CD4-positive, alpha-beta T cell treated with Interleukin-17A for 4 hours (primary cell): ENCODE results near the gene EXOSC5.
A peak's percentile ranks its signal among the peaks of the same experiment; 100 is the strongest.
"Not testable (repeated sequence)": the region's sequence is repeated elsewhere in the genome, so short reads cannot be mapped to it uniquely, and the experiment has no call there.

Source experiments
- DNase-seq: peaks from one replicate; pipeline ENCODE4 v3.0.0-alpha.2; 2020; ENCODE audit warnings: mixed read lengths

Gene EXOSC5

DNA sequence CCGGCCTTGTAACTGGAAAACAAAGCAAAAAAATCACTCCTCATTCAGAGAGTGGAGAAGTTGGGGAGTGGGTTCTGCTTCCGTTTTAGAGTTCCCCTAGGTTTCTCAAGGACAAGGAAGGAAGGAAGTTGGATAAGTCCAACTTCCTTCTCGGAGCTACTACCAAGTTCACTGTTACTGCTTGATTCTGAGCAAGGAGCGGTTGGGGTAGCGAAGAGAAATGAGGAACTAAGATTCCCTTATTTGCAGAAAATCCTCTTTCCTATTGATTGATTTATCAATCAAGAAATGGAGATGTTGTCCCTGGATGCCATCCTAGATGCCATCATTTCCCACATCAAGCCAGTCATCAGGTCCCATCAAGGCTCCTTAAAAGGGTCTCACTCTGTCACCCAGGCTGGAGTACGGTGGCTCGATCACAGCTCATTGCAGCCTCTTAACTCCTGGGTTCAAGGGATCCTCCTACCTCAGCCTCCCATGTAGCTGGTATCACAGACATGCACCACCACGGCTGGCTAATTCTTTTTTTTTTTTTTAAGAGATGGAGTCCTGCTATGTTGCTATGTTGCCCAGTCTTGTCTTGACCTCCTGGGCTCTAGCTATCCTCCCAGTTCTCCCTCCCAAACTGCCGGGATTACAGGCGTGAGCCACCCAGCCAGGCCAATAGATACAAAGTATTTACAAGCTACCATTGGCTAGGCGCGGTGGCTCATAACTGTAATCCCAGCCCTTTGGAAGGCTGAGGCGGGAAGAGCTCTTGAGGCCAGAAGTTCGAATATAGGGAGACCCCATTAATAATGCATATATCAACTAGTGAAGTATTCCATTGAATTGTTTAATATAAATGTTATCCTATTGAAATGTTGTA lies 32.4 kb downstream of the EXOSC5 start:
- no peak for DNase-seq

DNA sequence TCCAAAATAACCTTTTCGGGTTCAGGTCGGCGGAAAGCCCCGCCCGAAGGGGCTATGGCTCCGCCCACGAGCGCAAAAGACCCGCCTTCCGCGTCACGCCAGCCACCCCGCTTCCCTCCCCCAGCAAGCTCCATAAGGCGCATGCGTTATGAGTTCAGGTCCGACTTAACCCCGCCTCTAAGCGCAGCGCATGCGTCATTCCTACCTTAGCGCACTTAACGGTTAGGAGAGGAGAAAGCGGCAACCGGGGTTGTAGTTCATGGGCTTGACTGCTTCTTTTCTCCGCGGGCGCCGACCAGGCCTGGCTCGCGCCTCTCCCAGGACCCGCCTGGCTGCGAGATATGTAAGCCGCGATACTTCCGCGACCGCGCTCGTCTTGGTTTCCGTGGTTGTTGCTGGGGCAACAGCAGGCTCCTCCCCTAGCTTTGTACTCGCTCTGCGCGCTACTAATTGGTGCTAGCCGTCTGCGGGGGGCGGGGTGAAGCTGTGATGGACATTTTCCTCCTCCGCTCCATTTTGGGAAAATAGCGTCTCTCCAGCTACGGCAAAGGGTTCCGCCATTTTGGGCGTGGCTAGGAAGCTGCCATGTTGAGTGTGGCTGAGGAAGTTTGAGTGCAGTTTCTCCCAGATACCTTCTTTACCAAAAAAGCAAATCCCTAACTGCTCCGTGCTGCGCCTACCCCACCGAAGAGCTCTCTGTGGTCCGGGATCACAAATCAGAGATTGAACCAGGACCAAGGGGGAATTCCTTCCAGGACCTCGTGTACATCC lies 33.2 kb downstream of the EXOSC5 start, which contains the start of gene B9D2:
Gene B9D2, minus strand, starts transcription at position 397 of the 771 bp plus-strand sequence. CDS start 630 bp downstream, outside the sequence.
- DNase-seq, result peak; percentile 99

DNA sequence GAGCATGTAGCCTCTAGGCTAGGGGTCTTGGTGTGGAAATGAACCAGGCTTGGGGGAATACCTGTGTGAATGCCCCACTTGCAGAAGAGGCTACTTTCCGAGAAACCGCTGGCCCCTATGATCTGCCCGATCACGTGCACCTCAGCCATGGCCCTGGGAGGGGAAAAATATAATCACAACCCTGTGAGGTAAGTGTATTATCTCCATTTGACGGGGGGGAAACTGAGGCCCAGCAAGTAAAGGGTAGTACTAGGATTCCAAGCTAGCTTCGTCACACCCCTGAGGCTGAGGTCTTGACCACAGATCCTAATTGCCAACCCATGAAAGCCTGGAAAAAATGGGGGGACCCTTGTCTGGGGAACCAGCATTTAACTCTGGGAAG lies 33.8 kb downstream of the EXOSC5 start:
- DNase-seq, result no peak

- no peak for DNase-seq
Measured at GRCh38 chr19:41362143-41362847, 34.9 kb downstream of the EXOSC5 start.

DNA sequence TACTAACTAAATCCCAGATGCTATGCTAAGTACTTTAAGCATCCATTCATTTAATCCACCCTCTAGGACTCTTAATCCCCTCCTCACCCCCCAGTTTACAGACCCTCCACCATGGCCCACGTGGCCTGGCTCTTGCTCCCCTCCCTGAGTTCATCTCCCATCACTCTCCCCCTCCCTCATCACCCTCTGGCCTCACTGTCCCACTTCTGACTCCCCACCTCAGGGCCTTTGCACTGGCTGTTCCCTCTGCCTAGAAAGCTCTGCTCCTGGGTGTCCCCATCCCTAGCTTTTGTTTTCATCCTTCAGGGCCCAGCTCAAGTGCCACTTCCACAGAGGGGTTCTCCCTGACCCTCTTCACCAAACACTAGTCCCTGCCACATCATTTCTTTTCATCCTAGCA lies 37.4 kb downstream of the EXOSC5 start:
- no peak for DNase-seq

GRCh38 chr19:41357746-41358145 lies 39.4 kb downstream of the EXOSC5 start:
- no peak for DNase-seq

DNA sequence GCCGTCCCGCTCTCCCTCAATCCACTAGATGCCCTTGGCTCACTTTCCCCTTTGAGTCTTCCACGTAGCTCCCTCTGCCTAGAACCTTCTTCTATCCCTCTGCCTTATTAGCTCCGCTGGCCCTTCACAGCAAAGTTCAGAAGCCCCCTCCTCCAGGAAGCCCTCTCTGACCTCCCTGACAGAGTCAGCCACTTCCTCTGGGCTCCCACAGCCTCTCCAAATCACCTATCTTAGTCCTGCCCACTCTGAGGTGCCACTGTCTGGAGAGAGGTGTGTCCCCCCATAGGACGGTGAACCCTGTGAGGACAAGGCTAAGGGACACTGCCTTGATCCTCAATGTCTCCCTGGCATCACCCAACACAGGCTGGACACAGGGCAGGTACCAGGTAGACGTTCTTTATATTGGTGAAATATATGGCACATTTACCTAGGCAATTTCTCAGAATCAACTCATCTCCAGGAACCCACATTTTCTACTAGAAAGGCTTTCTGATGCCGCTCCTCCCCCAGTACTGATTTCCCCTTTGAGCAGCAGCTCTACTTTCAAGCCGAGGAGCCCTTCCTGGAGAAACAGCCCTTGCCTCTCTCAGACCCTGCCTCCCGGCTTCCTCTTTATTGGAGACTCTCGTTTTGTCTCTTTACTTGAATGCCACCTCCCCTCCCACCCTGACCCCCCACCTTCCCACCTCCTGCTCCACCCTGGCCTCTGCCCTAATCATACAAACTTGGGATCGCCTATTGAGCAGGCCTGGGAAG lies 40.0 kb downstream of the EXOSC5 start:
- peak; percentile 57 for DNase-seq

DNA sequence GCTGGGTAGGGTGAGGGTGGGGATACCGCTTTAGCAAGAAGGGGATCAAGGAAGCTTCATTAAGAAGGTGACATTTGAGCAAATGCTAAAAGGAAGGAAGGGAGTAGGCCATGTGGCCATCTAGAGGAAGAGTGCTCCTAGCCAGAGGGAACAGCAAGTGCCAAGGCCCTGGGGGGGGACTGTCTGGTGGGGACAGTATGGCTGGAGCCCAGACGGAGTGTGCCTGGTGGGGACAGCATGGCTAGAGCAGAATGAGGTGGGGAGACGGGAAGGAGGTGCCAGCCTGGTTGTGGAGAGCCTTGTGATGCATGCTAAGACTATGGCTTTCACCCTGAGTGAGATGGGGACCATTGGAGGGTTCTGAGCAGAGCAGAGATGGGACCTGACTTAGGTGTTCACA lies 41.4 kb downstream of the EXOSC5 start:
- DNase-seq, result no peak

DNA sequence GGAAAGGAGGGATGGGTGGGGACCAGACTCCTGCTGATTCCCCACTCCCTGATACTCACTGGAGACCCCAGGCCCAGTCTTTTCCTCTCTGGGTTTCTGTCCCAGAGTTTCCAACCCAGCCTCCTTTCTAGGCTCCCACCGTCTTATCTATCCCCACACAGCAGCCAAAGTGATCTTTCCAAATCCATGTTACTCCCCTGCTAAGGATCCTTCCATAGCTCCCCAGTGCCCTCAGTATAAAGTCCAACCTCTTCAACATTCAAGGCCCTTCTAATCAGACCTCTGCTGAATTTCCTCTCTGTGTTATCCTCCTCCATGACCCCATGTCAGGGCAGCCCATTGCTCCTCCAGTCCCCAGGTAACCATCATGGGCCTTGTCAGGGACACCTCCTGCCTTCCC lies 42.1 kb downstream of the EXOSC5 start:
- no peak for DNase-seq

DNA sequence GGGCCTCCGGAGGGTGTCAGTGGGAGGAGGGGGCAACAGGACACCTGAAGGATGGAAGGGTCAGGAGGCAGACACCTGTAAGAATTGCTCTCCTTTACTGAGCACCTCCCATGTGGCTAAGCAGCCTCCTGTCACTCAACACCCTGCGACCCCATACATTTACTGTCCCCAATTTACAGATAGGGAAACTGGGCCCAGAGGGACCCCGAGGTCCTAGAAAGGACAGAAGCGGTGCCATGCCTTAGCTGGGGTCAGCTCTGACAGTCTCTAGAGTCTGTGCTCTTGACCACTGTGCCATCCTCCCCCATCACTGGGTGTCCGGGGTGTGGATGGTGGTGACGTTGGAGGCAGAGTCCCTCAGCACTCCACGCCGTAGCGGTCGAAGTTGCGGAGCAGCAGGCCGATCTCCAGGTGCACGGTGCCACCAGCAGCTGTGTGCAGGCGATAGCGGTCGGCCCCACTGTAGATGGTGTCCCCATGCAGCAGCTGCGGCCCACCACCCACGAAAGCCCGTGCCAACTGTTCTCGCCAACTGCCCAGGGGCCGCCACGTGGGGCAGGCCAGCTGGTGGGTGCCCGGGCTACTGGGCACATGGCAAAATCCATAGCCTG lies 42.7 kb downstream of the EXOSC5 start:
- no peak for DNase-seq

DNA sequence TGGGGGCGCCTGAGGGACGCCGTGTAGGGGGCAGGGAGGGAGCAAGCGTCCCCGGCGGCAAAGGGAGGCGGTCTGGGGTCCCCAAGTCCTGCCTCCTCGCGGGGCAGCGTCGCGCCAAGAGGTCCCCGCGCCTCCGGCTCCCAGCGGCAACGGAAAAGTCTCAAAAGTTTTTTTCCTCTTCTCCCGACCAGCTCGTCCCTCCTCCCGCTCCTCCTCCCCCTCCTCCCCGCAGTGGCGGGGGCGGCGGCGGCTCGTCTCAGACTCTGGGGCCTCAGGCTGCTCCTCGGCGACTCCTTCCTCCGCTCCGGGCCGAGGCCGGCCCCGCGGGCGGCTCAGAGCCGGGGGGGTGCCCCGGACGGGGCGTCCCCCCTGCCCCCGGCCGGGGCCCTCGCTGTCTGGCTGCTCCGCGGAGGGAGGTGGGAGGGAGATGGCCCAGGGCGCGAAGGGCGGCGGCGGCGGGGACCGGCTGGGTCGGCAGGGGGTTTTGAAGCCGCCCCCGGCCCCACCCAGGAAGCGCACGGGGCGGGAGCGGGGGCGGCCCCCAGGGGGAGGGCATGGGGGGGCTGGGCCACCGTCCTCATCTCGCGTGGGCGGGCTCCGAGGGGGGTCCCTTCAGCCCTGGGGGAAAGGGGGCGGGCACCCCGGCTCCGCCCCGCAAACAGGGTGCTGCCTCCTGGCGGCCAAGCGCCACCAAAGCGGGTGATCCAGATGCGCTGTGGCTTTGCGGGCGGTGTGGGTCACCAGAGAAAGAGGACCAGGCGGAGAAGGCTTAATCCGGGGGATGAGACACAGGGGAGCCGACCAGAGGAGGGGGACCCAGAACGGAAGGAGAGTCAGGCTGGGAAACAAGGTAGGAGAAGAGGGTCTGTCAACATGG lies 43.5 kb downstream of the EXOSC5 start, which contains the start of gene TGFB1:
Gene TGFB1, minus strand, starts transcription at position 457 of the 877 bp plus-strand sequence. CDS start 878 bp downstream, outside the sequence.
- DNase-seq, result peak; percentile 97

DNA sequence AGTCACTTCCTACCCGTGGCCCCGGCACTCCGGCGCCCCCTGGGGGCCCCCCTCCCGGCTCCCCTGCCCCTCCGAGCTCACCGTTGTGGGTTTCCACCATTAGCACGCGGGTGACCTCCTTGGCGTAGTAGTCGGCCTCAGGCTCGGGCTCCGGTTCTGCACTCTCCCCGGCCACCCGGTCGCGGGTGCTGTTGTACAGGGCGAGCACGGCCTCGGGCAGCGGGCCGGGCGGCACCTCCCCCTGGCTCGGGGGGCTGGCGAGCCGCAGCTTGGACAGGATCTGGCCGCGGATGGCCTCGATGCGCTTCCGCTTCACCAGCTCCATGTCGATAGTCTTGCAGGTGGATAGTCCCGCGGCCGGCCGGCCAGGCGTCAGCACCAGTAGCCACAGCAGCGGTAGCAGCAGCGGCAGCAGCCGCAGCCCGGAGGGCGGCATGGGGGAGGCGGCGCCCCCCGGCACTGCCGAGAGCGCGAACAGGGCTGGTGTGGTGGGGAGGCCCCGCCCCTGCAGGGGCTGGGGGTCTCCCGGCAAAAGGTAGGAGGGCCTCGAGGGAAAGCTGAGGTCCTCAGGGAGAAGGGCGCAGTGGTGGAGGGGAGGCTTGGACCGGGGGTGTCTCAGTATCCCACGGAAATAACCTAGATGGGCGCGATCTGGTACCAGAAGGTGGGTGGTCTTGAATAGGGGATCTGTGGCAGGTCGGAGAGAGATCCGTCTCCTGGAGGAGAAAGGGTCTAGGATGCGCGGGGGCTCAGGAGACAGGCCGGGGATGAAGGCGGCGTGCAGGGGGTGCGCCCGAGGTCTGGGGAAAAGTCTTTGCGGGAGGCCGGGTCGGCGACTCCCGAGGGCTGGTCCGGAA lies 44.3 kb downstream of the EXOSC5 start:
- peak; percentile 85 for DNase-seq

- DNase-seq, result no peak
Measured at GRCh38 chr19:41352279-41352608, 44.9 kb downstream of the EXOSC5 start.

- peak; percentile 86 for DNase-seq
Measured at GRCh38 chr19:41351339-41352245, 45.6 kb downstream of the EXOSC5 start.

DNA sequence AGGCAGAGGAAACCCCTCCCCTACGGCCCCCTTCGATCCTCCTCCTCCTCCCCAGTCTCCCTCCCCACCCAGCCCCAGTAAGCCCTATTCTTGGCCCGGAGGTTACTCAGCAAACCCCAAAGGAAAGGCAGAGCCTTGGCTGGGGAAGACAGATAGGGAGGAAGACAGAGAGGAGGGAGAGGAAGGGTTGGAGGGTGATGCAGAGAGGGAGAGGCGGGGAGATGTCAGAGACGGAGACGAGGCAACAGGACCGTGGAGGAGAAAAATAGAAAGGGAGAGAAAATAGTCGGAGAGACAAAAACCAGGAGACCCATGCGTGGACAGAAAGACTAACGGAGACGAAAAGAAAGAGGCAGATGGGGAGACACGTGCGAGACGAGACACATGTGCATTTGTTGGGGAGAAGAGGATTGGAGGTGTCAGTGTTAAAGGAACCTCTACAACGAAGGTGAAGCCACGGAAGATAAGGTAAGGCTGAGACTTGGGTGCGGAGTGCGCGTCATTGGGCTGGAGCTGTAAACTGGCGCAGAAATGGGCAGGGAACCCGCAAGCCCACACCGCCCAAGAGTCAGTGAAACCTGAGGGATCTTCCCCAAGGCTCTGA lies 46.3 kb downstream of the EXOSC5 start:
- no peak for DNase-seq

DNA sequence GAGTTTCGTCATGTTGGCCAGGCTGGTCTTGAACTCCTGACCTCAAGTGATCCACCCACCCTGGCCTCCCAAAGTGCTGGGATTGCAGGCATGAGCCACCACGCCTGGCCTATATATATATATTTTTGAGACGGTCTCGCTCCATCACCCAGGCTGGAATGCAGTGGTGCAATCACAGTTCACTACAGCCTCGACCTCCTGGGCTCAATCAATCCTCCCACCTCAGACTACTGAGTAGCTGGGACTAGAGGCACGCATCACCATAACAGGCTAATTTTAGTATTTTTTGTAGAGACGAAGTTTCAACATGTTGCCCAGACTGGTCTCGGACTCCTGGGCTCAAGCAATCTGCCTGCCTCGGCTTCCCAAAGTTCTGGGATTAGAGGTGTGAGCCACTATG lies 50.2 kb downstream of the EXOSC5 start:
- not testable (repeated sequence) for DNase-seq

DNA sequence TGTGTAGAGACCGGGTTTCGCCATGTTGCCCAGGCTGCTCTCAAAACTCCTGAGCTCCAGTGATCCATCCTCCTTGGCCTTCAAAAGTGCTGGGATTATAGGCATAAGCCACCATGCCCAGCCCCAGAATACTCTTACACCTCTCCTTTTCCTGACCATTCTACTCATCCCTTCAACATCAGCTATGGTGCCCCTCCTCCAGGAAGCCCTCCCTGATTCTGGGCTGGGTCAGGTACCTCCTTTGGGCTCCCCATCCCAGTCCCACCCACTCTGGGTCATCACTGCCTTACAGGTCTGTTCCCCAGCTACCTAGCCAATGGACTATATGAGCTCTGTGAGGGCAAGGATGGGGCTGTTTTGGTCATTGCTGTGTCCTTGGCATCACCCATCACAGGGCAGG lies 53.0 kb downstream of the EXOSC5 start:
- DNase-seq, result no peak
